ENCODE data around the gene DCAF11.

Gene DCAF11

GRCh38 chr14:24143511-24143910, 28.9 kb downstream of the DCAF11 start:
- peak in 2 of 3 donors; percentile 47 to 55 for DNase-seq

GRCh38 chr14:24144451-24144850, 29.9 kb downstream of the DCAF11 start:
- DNase-seq: no peak

GRCh38 chr14:24145219-24145618, 30.6 kb downstream of the DCAF11 start:
- DNase-seq: no peak

GRCh38 chr14:24145690-24146452, 31.3 kb downstream of the DCAF11 start:
- peak; percentile 72 to 87 (median 76) for DNase-seq

GRCh38 chr14:24146453-24146977, 31.9 kb downstream of the DCAF11 start, which contains the start of gene PSME2:
PSME2 (minus strand) TSS chr14:24146610; CDS start chr14:24146581, 29 bp downstream.
- peak; percentile 96 to 98 (median 97) for DNase-seq

- DNase-seq: peak; percentile 99
These were observed 32.6 kb downstream of the DCAF11 start, which contains the start of gene RNF31 for GRCh38 chr14:24146978-24147760. RNF31 (plus strand) TSS chr14:24147498; CDS start chr14:24147699, 201 bp downstream.

GRCh38 chr14:24147761-24148428, 33.3 kb downstream of the DCAF11 start:
- DNase-seq: no peak

GRCh38 chr14:24149302-24149969, 34.9 kb downstream of the DCAF11 start:
- DNase-seq: no peak

GRCh38 chr14:24150061-24150460, 35.5 kb downstream of the DCAF11 start:
- no peak for DNase-seq

GRCh38 chr14:24150567-24150966, 36.0 kb downstream of the DCAF11 start:
- no peak for DNase-seq

GRCh38 chr14:24150993-24151392, 36.4 kb downstream of the DCAF11 start:
- DNase-seq: no peak

- DNase-seq: no peak
These were observed 37.0 kb downstream of the DCAF11 start for GRCh38 chr14:24151404-24152080.

GRCh38 chr14:24155100-24155499, 40.5 kb downstream of the DCAF11 start:
- DNase-seq: no peak

GRCh38 chr14:24156840-24157239, 42.3 kb downstream of the DCAF11 start:
- DNase-seq: no peak

- DNase-seq: no peak
These were observed 42.8 kb downstream of the DCAF11 start for GRCh38 chr14:24157331-24157730.

- no peak for DNase-seq
These were observed 45.4 kb downstream of the DCAF11 start for GRCh38 chr14:24159777-24160498.

GRCh38 chr14:24160499-24160849, 45.9 kb downstream of the DCAF11 start:
- DNase-seq: no peak

- DNase-seq: peak; percentile 95 to 97 (median 96)
These were observed 46.5 kb downstream of the DCAF11 start, which contains the start of gene IRF9 for GRCh38 chr14:24160850-24161804. IRF9 (plus strand) TSS chr14:24161265; CDS start chr14:24162145, 880 bp downstream.

- peak in 1 of 3 donors; percentile 24 for DNase-seq
These were observed 47.5 kb downstream of the DCAF11 start for GRCh38 chr14:24162093-24162492.

- no peak for DNase-seq
These were observed 50.0 kb downstream of the DCAF11 start for GRCh38 chr14:24164518-24164991.

Data from suppressor macrophage treated with lipopolysaccharide for 1 hour (primary cell).